HG03108 (cell line): ENCODE results near the gene RAP1GDS1.
"Not testable (repeated sequence)": the region's sequence is repeated elsewhere in the genome, so short reads cannot be mapped to it uniquely, and the experiment has no call there.

Experiments used
- ATAC-seq: cut with Tn5 transposase; IDR thresholded peaks from one replicate; pipeline ENCODE4 v1.9.1; 2021; ENCODE audit warnings: moderate library complexity; ENCODE audit not compliant: unreplicated experiment

RAP1GDS1 gene

GRCh38 chr4:98476891-98477290 is 215.7 kb downstream of the RAP1GDS1 start:
- no peak for ATAC-seq

GRCh38 chr4:98479590-98479989 is 218.4 kb downstream of the RAP1GDS1 start:
- not testable (repeated sequence) for ATAC-seq

- no peak for ATAC-seq
Measured at GRCh38 chr4:98480535-98480934, 219.4 kb downstream of the RAP1GDS1 start.

- no peak for ATAC-seq
Measured at GRCh38 chr4:98481167-98481566, 220.0 kb downstream of the RAP1GDS1 start.

GRCh38 chr4:98482503-98482846 is 221.3 kb downstream of the RAP1GDS1 start:
- ATAC-seq, result no peak

- peak; percentile 85 for ATAC-seq
Measured at GRCh38 chr4:98482847-98483806, 221.9 kb downstream of the RAP1GDS1 start.

- no peak for ATAC-seq
Measured at GRCh38 chr4:98484031-98484430, 222.8 kb downstream of the RAP1GDS1 start.

GRCh38 chr4:98485816-98486345 is 224.7 kb downstream of the RAP1GDS1 start:
- no peak for ATAC-seq

- ATAC-seq, result no peak
Measured at GRCh38 chr4:98490251-98490650, 229.1 kb downstream of the RAP1GDS1 start.

GRCh38 chr4:98491899-98492559 is 230.8 kb downstream of the RAP1GDS1 start:
- ATAC-seq, result no peak

- peak; percentile 61 for ATAC-seq
Measured at GRCh38 chr4:98493296-98493695, 232.1 kb downstream of the RAP1GDS1 start.
